Adrenal gland (tissue), 12 donors: Measurements from ENCODE around the gene PRRC2B. TPM values are rescaled to one million over a fixed set of nuclear protein-coding genes. Genes with fewer than 3 reads are reported as not detected.

ENCODE experiments used
- DNase-seq, 7 donors: peaks; one replicate each; pipeline ENCODE4 v3.0.0-alpha.2; 2019 to 2020
- H3K27ac ChIP-seq, 5 donors: fragments of 200-600 bp; sonication (generic) in 4 of 5; 1 replicate in 3 of 5; 2 replicates in 2 of 5; pipeline versions ENCODE4 v1.5.1 to v1.8.0; 2016 to 2020; ENCODE audit warnings: mild to moderate bottlenecking in 1 of 5
- H3K27me3 ChIP-seq: fragments of 200-600 bp; 2 replicates; pipeline ENCODE4 v1.8.0; 2021
- H3K36me3 ChIP-seq, 2 donors: fragments of 200-600 bp; replicated peaks in 1 of 2; 1 replicate in 1 of 2; 2 replicates in 1 of 2; pipeline versions ENCODE4 v1.5.1 to v1.8.0; 2018 to 2022
- H3K4me1 ChIP-seq, 2 donors: fragments of 200-600 bp; replicated peaks in 1 of 2; 1 replicate in 1 of 2; 2 replicates in 1 of 2; pipeline versions ENCODE4 v1.5.1 to v1.8.0; 2018 to 2021
- H3K4me3 ChIP-seq, 4 donors: fragments of 200-600 bp; sonication (generic) in 3 of 4; one replicate each; pipeline ENCODE4 v1.5.1; 2016 to 2018
- H3K9me3 ChIP-seq, 3 donors: fragments of 200-600 bp; sonication (generic) in 1 of 3; replicated peaks in 1 of 3; 1 replicate in 2 of 3; 2 replicates in 1 of 3; pipeline versions ENCODE4 v1.5.1 to v1.8.0; 2016 to 2021
- CTCF ChIP-seq, 6 experiments: fragments of 450-650 bp in 4 of 6; fragments of 200-600 bp in 2 of 6; sonication (generic) in 1 of 6; IDR thresholded peaks; 1 replicate in 5 of 6; 2 replicates in 1 of 6; pipeline versions ENCODE4 v1.5.1 to v1.8.0; 2016 to 2021; ENCODE audit warnings: antibody characterized with exemption in 6 of 6, mild to moderate bottlenecking in 2 of 6, moderate library complexity in 1 of 6
- POLR2A ChIP-seq, 2 donors: fragments of 450-650 bp; IDR thresholded peaks; one replicate each; pipeline ENCODE4 v1.6.1; 2017; ENCODE audit warnings: antibody characterized with exemption in 2 of 2, mild to moderate bottlenecking in 2 of 2, moderate library complexity in 1 of 2
- WGBS, 4 donors: extraction: QIAGEN DNeasy Blood & Tissue Kit in 2 of 4; methylation state at CpG; one replicate each; pipeline versions ENCODE4 v1.1.5 to v1.1.7; 2013 to 2017; 5-methylcytosine and 5-hydroxymethylcytosine counted together
- intact Hi-C, 2 donors: fragments of 100-400 bp; cut with DNase I; formaldehyde crosslinking; loops; one replicate each; pipeline versions ENCODE4 v1.14.1 to v1.15.0; 2022 to 2023
- polyA plus RNA-seq, 3 donors: library from polyadenylated mRNA; stranded (reverse); fragments of 200-250 nt in 2 of 3; fragments of 350-450 nt in 1 of 3; fragmentation: Illumina TruSeq in 1 of 3; extraction: RNeasy Lipid Tissue Mini Kit (QIAGEN cat#74804) in 1 of 3; gene quantifications; one replicate each; pipeline ENCODE4 v1.2.3, GENCODE V29; 2013 to 2014
- total RNA-seq, 9 donors: library from RNA; depleted of rRNA in 4 of 9; stranded (reverse); fragments of >200 nt in 4 of 9; fragments of 120-200 nt in 1 of 9; fragmentation: NEBNext Ultra II Directional in 1 of 9; extraction: Animal tissue kit (Norgen Biotek cat#: 25700) in 1 of 9; gene quantifications; one replicate each; pipeline versions ENCODE4 v1.1.0 to v1.2.4, GENCODE V29; 2013 to 2023
- donor health status: healthy with polysubstance abuse.
- donor health status: Bipolar disorder and iron deficiency.
- donor health status: DM: yes; HTN: yes; CAD: no.
- donor health status: DM: no; HTN: no; CAD: no.
- donor health status: DM: no; HTN: no; CAD: no.
- donor health status: DM: yes; HTN: yes; CAD: no.

Gene PRRC2B
- total and polyA plus RNA-seq, 12 donors: 42.3 to 255 (median 145) TPM

DNA sequence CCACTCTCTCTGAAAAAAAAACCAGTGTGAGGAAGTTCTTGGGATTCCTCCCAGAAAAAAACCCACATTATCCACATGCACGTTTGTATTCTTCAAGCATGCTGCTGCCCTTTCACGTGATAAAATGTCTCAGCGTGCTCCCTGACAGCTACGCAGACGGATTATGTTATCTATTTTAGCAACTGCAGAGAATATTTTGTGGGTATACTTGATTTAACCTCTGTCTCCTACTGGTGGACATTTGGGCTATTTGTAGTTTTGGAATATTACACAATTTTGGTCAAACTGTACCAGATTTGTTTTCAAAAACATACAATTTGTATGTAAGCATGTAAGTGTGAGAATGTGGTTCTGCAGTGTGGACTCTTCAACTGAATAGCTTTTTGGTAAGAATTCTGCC is 10.7 kb downstream of the PRRC2B start:
- Histone ChIP-seq H3K36me3 (no peaks in the 10 kb centered on the region), H3K4me3 (no peak overlapping the region), H3K9me3 (no peaks in the 10 kb centered on the region), H3K27me3 (no peaks in the 10 kb centered on the region), H3K27ac (peak overlapping the region; percentile 33 to 93 (median 63)), H3K4me1 (peaks cover 79 to 98% of the 10 kb centered on the region in 2 donors)
- DNase-seq: peak in 1 of 7 donors; percentile 49
- TF ChIP-seq CTCF (IDR thresholded peaks at IDR 0.05): peak in 2 of 6 experiments; percentile 20 to 28
- no peak for TF ChIP-seq POLR2A (IDR thresholded peaks at IDR 0.05)
- WGBS, 4 donors: 9 to 17% (median 15%) methylated on average over 5 of the region's 5 CpGs
- intact Hi-C loops: loop anchor here in 1 of 2 donors (10.0 kb wide), 1 partner anchor 760 kb away; the partner anchor contains the start of gene NTNG2

DNA sequence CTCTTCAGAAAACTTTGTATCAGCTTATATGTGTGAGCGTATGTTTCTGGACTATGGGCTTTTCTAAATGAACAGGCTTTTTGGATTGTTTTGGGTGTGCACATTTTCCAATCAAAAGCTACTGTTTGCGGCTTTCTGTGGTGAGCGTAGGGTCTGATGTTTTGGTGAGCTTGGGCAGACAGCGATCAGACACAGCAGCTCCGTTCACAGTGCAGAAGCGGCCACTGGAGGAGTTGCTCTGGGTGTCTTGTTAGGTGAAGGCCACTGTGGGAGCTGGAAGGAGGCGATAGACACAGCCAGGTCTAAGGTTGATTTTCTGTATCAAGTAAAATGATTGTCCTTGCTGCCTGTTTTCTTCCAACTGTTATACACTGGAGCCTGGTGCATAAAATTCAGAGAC is 11.1 kb downstream of the PRRC2B start:
- WGBS, 4 donors: 36 to 53% (median 42%) methylated on average over 5 to 7 of the region's 7 CpGs
- Histone ChIP-seq H3K4me3 (no peak overlapping the region), H3K27ac (peak overlapping the region; percentile 33 to 93 (median 63)), H3K36me3 (no peaks in the 10 kb centered on the region), H3K4me1 (peaks cover 83 to 98% of the 10 kb centered on the region in 2 donors), H3K9me3 (no peaks in the 10 kb centered on the region), H3K27me3 (no peaks in the 10 kb centered on the region)
- peak in 4 of 7 donors; percentile 48 to 76 (median 72) for DNase-seq
- no peak for TF ChIP-seq CTCF (IDR thresholded peaks at IDR 0.05)
- peak in 1 of 2 donors; percentile 43 for TF ChIP-seq POLR2A (IDR thresholded peaks at IDR 0.05)
- intact Hi-C loops: loop anchor here in 1 of 2 donors (10.0 kb wide), 1 partner anchor 760 kb away; the partner anchor contains the start of gene NTNG2

- Histone ChIP-seq H3K4me3 (no peak overlapping the region), H3K27me3 (no peaks in the 10 kb centered on the region), H3K36me3 (no peaks in the 10 kb centered on the region), H3K4me1 (peaks cover 88 to 98% of the 10 kb centered on the region in 2 donors), H3K9me3 (no peaks in the 10 kb centered on the region), H3K27ac (peak overlapping the region; percentile 33 to 93 (median 63))
- peak in 3 of 7 donors; percentile 53 to 68 (median 54) for DNase-seq
- TF ChIP-seq CTCF (IDR thresholded peaks at IDR 0.05) (no peak), POLR2A (IDR thresholded peaks at IDR 0.05) (no peak)
- 44 to 54% (median 49%) methylated on average over 5 to 6 of the region's 6 CpGs for WGBS, 4 donors
- intact Hi-C loops: loop anchor here in 1 of 2 donors (10.0 kb wide), 1 partner anchor 759 kb away; the partner anchor contains the start of gene NTNG2
Observed at GRCh38 chr9:131405428-131405827, 11.5 kb downstream of the PRRC2B start.

DNA sequence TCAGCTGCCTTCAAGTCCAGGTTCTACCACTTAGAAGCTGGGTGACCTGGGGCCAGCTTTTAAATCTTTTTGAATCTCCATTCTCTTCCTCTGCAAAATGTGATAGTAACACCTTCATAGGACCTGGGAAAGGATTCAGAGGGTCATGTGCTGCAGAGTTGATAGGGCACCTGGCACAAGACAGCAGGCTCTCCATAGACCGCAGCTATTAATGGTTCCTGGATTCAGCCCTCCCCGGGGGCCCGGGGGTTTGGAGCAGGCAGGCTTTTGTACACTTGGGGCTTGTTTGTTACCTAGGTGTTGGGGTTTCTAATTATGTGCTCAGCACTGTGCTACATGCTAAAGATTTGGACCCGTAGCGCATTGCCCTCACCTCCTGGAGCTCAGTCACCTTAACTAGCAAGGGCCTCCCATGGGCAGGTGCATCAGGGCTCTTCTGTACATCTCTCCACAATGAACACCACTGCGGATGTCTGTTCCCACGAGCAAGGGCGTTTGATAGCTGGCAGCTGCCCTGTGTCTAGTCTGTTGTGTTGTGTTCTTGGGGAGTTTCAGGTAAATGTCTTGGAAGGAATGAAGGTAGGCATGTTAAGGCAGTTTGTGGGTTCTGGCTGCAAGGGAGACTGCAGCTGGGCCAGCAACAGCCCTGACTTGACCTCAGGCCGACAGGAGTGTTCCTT is 12.1 kb downstream of the PRRC2B start:
- H3K36me3 ChIP-seq: no peaks in the 10 kb centered on the region
- H3K4me3 ChIP-seq: no peak overlapping the region
- H3K4me1 ChIP-seq: peaks cover 89 to 98% of the 10 kb centered on the region in 2 donors
- intact Hi-C loops: loop anchor here in 1 of 2 donors (10.0 kb wide), 1 partner anchor 759 kb away; the partner anchor contains the start of gene NTNG2
- H3K27me3 ChIP-seq: no peaks in the 10 kb centered on the region
- no peaks in the 10 kb centered on the region for H3K9me3 ChIP-seq
- DNase-seq: no peak
- H3K27ac ChIP-seq: peak overlapping the region; percentile 33 to 93 (median 63)
- TF ChIP-seq POLR2A (IDR thresholded peaks at IDR 0.05) (no peak), CTCF (IDR thresholded peaks at IDR 0.05) (no peak)
- WGBS, 4 donors: 45 to 57% (median 50%) methylated on average over 8 to 9 of the region's 9 CpGs
